HG03108 (cell line): ENCODE measurements around the gene UBE3D.
"Not testable (repeated sequence)": the region's sequence is repeated elsewhere in the genome, so short reads cannot be mapped to it uniquely, and the experiment has no call there.

Experiments used
- ATAC-seq: cut with Tn5 transposase; IDR thresholded peaks from one replicate; pipeline ENCODE4 v1.9.1; 2021; ENCODE audit warnings: moderate library complexity; ENCODE audit not compliant: unreplicated experiment

The UBE3D gene

GRCh38 chr6:82875573-82876185 is 190.0 kb downstream of the UBE3D start:
- no peak for ATAC-seq

GRCh38 chr6:82874867-82875266 is 190.8 kb downstream of the UBE3D start:
- ATAC-seq: no peak

- no peak for ATAC-seq
Observed at GRCh38 chr6:82872185-82872584, 193.5 kb downstream of the UBE3D start.

- ATAC-seq: no peak
Observed at GRCh38 chr6:82870582-82871172, 195.0 kb downstream of the UBE3D start.

GRCh38 chr6:82869493-82869892 is 196.1 kb downstream of the UBE3D start:
- ATAC-seq: no peak

GRCh38 chr6:82867946-82868345 is 197.7 kb downstream of the UBE3D start:
- ATAC-seq: no peak

- no peak for ATAC-seq
Observed at GRCh38 chr6:82866446-82866845, 199.2 kb downstream of the UBE3D start.

- ATAC-seq: no peak
Observed at GRCh38 chr6:82865461-82865860, 200.2 kb downstream of the UBE3D start.

- ATAC-seq: no peak
Observed at GRCh38 chr6:82863781-82864180, 201.9 kb downstream of the UBE3D start.

GRCh38 chr6:82862543-82862942 is 203.1 kb downstream of the UBE3D start:
- ATAC-seq: no peak

- no peak for ATAC-seq
Observed at GRCh38 chr6:82861121-82861520, 204.5 kb downstream of the UBE3D start.

- not testable (repeated sequence) for ATAC-seq
Observed at GRCh38 chr6:82856077-82856476, 209.6 kb downstream of the UBE3D start.

GRCh38 chr6:82852904-82853303 is 212.7 kb downstream of the UBE3D start:
- not testable (repeated sequence) for ATAC-seq

- ATAC-seq: no peak
Observed at GRCh38 chr6:82843291-82843885, 222.3 kb downstream of the UBE3D start.

- ATAC-seq: no peak
Observed at GRCh38 chr6:82842721-82843120, 222.9 kb downstream of the UBE3D start.
